T-helper 2 cell treated with Interferon-gamma antibody and Interleukin-4, amounts not matched to agents 100 ng/mL and 5 ng/mL, for 36 hours (primary cell): ENCODE measurements around the gene ABHD8. TPM values are rescaled to one million over a fixed set of nuclear protein-coding genes. Genes with fewer than 3 reads are reported as not detected.
"Not testable (repeated sequence)": the region's sequence is repeated elsewhere in the genome, so short reads cannot be mapped to it uniquely, and the experiment has no call there.

Experiments used
- intact Hi-C: fragments of 100-400 bp; cut with micrococcal nuclease; formaldehyde crosslinking; loops from one replicate; pipeline ENCODE4 v1.15.1; 2023
- total RNA-seq: library from RNA; stranded (reverse); gene quantifications from 2 replicates; pipeline ENCODE4 v1.2.3, GENCODE V29; 2022

Gene ABHD8
- total RNA-seq, 1 donor from 2014 or later, result 9.2 TPM

DNA sequence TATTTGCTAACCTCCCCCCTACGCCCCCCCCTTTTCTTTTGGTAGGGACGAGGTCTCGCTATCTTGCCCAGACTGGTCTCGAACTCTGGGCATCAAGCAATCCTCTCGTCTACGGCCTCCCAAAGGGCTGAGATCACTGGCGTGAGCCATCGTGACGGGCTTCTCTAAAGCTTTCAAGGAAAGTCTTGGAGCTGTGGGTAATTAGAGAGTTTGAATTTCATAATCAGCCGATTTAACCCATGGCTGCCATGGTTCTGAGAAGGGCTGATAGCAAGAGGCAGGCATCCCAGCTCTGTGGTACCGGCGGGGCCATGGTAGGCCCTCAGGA is 679 bp upstream of the ABHD8 start:
- intact Hi-C loops, result loop anchor here (1.0 kb wide), 1 partner anchor 12 kb away; no protein-coding TSS in a partner anchor

DNA sequence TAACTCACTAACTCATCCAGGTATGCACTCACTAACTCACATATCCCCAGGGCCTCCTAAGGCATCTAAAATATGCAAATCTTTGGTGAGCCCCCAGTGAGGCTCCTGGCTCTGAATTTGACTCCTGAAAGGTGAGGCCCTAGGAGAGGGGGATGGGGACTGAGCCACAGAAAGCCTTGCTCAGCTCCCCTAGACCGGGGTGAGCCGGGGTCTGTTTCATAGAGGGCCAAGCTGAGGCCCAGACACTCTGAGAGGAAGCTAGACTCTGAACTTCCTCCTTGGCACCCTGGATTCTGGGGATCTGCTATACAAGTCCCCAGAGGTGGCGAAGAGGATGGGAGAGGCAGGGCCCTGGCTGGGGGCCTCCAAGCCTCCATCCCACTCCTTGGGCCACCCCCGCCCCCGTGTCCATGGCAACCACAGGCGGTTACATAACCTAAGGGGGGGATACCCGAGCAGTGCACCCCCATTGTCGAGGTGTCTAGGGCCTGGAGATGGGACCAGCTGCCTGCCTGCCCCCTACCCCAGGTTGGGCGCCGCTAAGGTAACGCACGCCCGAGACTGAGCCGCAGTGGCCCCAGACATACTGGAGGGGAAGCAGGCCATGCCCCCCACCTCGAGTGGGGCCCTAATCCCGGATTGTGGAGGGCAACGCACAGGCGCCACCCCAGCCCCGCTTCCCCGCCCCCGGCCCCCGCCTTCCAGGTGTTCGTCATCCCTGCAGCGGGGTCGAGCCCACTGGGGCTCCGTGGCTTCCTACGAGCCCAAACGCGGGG is 646 bp downstream of the ABHD8 start:
- intact Hi-C loops, result loop anchor here (1.0 kb wide), 1 partner anchor 10 kb away; no protein-coding TSS in a partner anchor

- intact Hi-C loops, result no loop called here
Measured at GRCh38 chr19:17300992-17301619, 2.1 kb downstream of the ABHD8 start.

DNA sequence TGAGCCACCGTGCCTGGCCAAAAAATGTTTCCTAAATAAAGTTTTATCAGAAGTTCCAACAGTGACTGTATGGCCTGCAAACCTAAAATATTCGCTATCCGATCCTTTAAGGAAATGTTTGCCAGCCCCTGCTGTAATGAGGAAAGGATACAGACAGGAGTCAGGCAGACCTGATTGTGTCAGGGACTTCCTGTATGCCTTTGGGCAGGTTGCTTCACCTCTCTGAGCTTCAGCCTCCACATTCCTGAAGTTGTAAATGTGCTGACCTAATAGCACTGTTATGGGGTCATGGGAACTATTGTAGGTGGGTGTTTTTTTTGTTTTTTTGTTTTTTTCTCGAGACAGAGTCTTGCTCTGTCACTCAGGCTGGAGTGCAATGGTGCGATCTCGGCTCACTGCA is 6.2 kb downstream of the ABHD8 start:
- intact Hi-C loops, result no loop called here

DNA sequence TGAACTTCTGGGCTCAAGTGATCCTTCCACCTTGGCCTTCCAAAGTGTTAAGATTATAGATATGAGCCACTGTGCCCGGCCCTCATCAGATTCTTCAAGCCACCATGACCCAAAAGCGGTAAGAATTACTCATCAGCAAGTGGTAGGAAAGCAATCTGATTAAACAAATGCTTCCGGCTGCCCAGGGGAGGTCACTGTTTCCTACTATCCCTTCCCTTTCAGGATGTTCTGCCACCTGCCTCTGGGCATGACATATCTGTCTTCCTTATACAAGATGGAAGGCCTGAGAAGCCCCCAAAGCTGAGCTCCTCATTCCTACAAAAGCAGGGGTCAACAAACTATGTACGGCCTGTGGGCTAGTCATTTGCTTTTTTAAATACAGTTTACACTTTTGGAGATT is 7.0 kb downstream of the ABHD8 start:
- intact Hi-C loops, result no loop called here

GRCh38 chr19:17295551-17295950 is 7.7 kb downstream of the ABHD8 start:
- intact Hi-C loops, result not testable (repeated sequence)

GRCh38 chr19:17294051-17294891 is 9.0 kb downstream of the ABHD8 start:
- intact Hi-C loops, result loop anchor here (5.0 kb wide), 1 partner anchor 113 kb away; the partner anchor contains the start of gene BST2

- intact Hi-C loops, result loop anchor here (2.0 to 5.0 kb wide), 3 partner anchors 15 to 291 kb away; partner anchors contain the start of genes BST2 and DDA1
Measured at GRCh38 chr19:17293605-17294004, 9.6 kb downstream of the ABHD8 start.

- intact Hi-C loops, result loop anchor here (1.0 to 5.0 kb wide), 5 partner anchors 11 to 290 kb away; partner anchors contain the start of genes ABHD8, BST2 and DDA1
Measured at GRCh38 chr19:17292301-17293074, 10.7 kb downstream of the ABHD8 start.

DNA sequence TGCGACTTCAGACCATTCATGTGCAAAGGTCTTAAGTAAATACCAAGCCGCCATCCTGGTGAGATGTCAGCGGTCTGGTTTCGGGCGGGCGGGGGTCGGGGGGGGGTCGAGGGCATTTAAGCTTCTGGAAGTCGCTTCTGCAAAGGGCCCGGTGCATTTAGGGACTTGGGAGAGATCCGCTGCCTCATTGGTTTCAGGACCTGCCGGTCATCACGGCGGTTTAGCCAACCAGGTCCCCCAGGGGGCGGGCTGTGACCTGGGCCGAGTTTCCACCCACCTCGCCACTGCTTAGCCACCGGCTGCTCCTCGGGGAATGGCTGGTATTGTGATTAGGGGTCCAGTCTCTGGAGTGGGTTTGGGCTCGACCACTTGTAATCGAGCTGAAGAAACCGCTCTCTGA is 13.7 kb downstream of the ABHD8 start:
- intact Hi-C loops, result loop anchor here (10.0 kb wide), 1 partner anchor 515 kb away; no protein-coding TSS in a partner anchor

DNA sequence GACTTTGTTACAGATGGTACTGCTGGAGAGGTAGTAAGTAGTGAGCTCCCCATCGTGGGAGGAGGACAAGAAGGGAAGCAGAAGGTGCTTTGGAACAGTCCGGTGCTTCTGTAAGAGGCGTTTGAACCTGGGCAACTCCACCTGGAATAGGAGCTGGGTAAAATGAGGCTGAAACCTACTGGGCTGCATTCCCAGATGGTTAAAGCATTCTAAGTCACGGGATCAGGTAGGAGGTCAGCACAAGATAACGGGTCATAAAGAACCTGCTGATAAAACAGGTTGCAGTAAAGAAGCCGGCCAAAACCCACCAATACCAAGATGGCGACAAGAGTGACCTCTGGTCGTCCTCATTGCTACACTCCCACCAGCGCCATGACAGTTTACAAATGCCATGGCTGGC is 16.5 kb downstream of the ABHD8 start:
- intact Hi-C loops, result loop anchor here (10.0 kb wide), 1 partner anchor 512 kb away; no protein-coding TSS in a partner anchor

- intact Hi-C loops, result loop anchor here (10.0 kb wide), 1 partner anchor 511 kb away; no protein-coding TSS in a partner anchor
Measured at GRCh38 chr19:17286263-17286662, 17.0 kb downstream of the ABHD8 start.

DNA sequence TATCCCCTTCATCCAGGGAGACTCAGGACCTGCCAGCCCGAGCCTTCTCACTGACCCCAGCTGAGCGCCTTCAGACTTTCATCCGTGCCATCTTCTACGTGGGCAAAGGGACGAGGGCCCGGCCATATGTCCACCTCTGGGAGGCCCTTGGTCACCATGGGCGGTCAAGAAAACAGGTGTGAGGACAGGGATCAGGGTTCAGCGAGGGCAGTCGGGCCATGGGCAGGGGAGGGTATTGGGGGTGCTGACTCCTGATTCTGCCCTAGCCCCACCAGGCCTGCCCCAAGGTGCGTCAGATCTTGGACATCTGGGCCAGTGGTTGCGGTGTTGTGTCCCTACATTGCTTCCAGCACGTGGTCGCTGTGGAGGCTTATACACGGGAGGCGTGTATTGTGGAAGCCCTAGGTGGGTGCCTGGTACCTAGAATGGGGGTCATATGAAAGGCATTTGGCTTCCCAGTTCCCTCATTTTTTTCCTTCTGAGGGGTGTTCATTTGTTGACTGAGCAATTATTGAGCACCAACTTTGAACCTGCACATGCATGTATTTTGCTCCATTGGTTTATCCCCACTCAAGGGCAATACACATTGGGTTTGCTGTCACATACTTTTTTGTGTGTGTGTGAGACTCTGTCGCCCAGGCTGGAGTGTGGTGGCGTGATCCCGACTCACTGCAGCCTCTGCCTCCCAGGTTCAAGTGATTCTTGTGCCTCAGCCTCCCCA is 17.6 kb downstream of the ABHD8 start:
- intact Hi-C loops, result loop anchor here (10.0 kb wide), 1 partner anchor 511 kb away; no protein-coding TSS in a partner anchor

DNA sequence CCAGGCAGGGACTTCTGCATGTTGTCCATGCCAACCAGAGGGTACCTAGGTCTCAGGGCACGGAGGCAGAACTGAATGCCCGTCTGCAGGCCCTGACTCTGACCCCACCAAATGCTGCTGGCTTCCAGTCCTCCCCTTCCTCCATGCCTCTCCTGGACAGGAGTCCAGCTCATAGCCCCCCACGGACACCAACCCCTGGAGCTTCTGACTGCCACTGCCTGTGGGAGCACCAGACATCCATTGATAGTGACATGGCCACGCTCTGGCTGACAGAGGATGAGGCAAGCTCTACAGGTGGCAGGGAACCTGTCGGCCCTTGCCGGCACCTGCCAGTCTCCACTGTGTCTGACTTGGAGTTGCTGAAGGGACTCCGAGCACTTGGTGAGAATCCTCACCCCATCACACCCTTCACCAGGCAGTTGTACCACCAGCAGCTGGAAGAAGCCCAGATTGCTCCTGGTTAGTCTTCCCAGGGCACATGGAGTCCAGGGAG is 19.7 kb downstream of the ABHD8 start:
- intact Hi-C loops, result loop anchor here (2.0 to 10.0 kb wide), 4 partner anchors 17 to 509 kb away; partner anchors contain the start of gene BABAM1

- intact Hi-C loops, result loop anchor here (1.0 to 10.0 kb wide), 5 partner anchors 16 to 508 kb away; partner anchors contain the start of gene BABAM1
Measured at GRCh38 chr19:17282488-17283125, 20.6 kb downstream of the ABHD8 start.

DNA sequence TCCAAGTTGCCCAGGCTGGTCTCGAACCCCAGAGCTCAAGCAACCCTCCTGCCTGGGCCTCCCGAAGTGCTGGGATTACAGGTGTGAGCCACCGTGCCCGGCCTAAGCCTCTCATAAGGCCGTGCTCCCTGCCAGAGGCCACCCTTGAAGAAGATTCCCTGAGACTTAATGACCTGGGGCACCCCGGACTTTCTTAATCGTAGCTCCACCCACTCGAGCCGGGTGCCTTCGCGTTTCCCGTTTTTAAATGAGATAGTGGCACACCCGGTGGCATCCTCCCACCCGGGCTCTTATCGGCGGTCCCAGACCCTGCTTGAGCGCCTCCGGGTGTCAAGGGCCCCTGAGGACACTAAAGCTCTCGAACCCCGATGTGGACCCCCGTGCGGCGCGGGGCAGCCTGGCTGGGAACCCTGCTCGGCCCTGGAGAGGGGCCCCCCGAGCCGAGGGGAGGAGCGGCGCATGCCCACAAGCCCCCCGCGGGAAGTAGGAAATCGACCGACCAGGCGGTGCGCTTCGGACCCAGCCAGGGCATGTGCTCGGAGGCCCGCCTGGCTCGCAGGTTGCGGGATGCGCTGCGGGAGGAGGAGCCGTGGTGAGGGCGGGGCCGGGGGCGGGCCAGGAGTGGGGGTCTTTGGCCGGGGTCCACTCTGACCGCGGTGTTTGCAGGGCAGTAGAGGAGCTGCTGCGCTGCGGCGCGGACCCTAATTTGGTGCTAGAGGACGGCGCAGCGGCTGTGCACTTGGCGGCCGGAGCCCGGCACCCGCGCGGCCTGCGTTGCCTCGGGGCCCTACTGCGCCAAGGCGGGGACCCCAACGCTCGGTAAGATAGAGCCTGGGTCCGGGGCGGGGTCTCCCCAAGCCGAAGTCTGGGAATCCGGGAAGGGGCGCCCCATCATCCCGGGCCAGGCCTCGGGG is 21.6 kb downstream of the ABHD8 start, which contains the start of gene ANKLE1:
Gene ANKLE1, plus strand, starts transcription at position 511 of the 914 bp plus-strand sequence. Its CDS starts 20 bp downstream, at position 531.
- intact Hi-C loops, result loop anchor here (1.0 to 10.0 kb wide), 5 partner anchors 15 to 507 kb away; partner anchors contain the start of gene BABAM1

DNA sequence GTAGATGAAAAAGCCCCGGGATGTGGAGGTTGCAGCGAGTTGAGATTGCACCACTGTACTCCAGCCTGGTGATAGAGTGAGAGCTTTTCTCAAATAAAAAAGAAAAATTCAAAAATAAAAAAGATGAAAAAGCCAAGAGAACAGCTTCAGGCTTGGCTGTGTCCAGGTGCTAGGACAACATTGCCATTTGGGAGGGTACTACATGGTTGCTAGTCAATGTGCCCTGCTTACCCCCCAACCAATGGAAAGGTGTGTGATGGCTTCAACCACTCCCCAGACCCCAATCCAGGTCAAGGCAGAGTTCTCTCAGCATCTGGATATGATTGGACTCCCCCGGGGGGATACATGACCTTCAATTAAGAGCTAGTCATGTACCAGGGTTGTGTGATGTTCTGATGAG is 23.8 kb downstream of the ABHD8 start:
- intact Hi-C loops, result no loop called here
